A673 (cell line): ENCODE data around the gene ATP2A3. TPM values are rescaled to one million over a fixed set of nuclear protein-coding genes. Genes with fewer than 3 reads are reported as not detected.

Experiments
- BruUV-seq: library from RNA; stranded (reverse); fragments of 400-500 nt; replicated peaks from 2 replicates; lab custom pipeline; 2021; lab: Mats Ljungman, UMichigan
- CTCF ChIA-PET: fragments of 300-600 bp; sonication (Branson Sonifier 250); formaldehyde crosslinking; loops from one replicate; lab custom pipeline; 2022; ENCODE audit warnings: antibody characterized with exemption; lab: Charles Lee
- POLR2A ChIA-PET: fragments of 300-600 bp; sonication (Branson Sonifier 250); formaldehyde crosslinking; loops from one replicate; lab custom pipeline; 2022; ENCODE audit warnings: antibody characterized with exemption; ENCODE audit not compliant: low non-redundant PET; lab: Charles Lee
- DNase-seq: peaks from one replicate; pipeline ENCODE4 v3.0.0-alpha.2; 2015; ENCODE audit warnings: low spot score
- H3K27ac ChIP-seq: fragments of 200-600 bp; sonication (generic); 2 replicates; pipeline ENCODE4 v1.5.1; 2016; ENCODE audit warnings: mixed run types, low read depth, mild to moderate bottlenecking, mixed read lengths, antibody characterized with exemption, low read length; ENCODE audit not compliant: poor library complexity, severe bottlenecking
- H3K27me3 ChIP-seq: fragments of 200-600 bp; sonication (generic); replicated peaks from 2 replicates; pipeline ENCODE4 v1.6.1; 2017; ENCODE audit warnings: mixed run types, low read depth, mild to moderate bottlenecking, mixed read lengths, antibody characterized with exemption, low read length; ENCODE audit not compliant: insufficient read depth, poor library complexity
- H3K36me3 ChIP-seq: fragments of 200-600 bp; sonication (generic); 2 replicates; pipeline ENCODE4 v1.6.1; 2016; ENCODE audit warnings: mixed run types, mild to moderate bottlenecking, mixed read lengths, antibody characterized with exemption, low read length; ENCODE audit not compliant: insufficient read depth, poor library complexity, severe bottlenecking
- H3K4me1 ChIP-seq: fragments of 200-600 bp; sonication (generic); 2 replicates; pipeline ENCODE4 v1.6.1; 2017; ENCODE audit warnings: mixed run types, mild to moderate bottlenecking, mixed read lengths, antibody characterized with exemption, low read length; ENCODE audit not compliant: insufficient read depth, poor library complexity, severe bottlenecking
- H3K4me3 ChIP-seq: fragments of 200-600 bp; sonication (generic); 2 replicates; pipeline ENCODE4 v1.5.1; 2016; ENCODE audit warnings: low read depth, mixed run types, mild to moderate bottlenecking, mixed read lengths, low read length; ENCODE audit not compliant: poor library complexity, severe bottlenecking
- H3K9me3 ChIP-seq: fragments of 200-600 bp; sonication (generic); 2 replicates; pipeline ENCODE4 v1.6.1; 2016; ENCODE audit warnings: mixed run types, low read depth, mild to moderate bottlenecking, mixed read lengths, antibody characterized with exemption, low read length; ENCODE audit not compliant: poor library complexity, severe bottlenecking
- CTCF ChIP-seq: fragments of 300-800, 200-600 bp; sonication (generic); conservative IDR thresholded peaks from 2 replicates; pipeline ENCODE4 v1.5.1; 2017; ENCODE audit warnings: low read depth, mild to moderate bottlenecking, antibody characterized with exemption, low read length, moderate library complexity, mixed read lengths
- EZH2 ChIP-seq: fragments of 200-600 bp; sonication (generic); IDR thresholded peaks from 2 replicates; pipeline ENCODE4 v1.6.1; 2017; ENCODE audit warnings: borderline replicate concordance, low read depth, mild to moderate bottlenecking, mixed read lengths, antibody characterized with exemption, low read length; ENCODE audit not compliant: poor library complexity, severe bottlenecking
- intact Hi-C: fragments of 100-400 bp; cut with micrococcal nuclease; formaldehyde crosslinking; loops from one replicate; pipeline ENCODE4 v1.10.0; 2022; ENCODE audit not compliant: unreplicated experiment
- total RNA-seq: library from RNA; stranded (reverse); gene quantifications from 2 replicates; pipeline ENCODE4 v1.2.3, GENCODE V29; 2021

ATP2A3 gene
- total RNA-seq, 1 experiment from 2014 or later, result 0.17 TPM

- no peak for DNase-seq
- H3K4me3 ChIP-seq, result no peak overlapping the region
- H3K9me3 ChIP-seq, result peaks cover 7% of the 10 kb centered on the region
- intact Hi-C loops, result no loop called here
- ChIA-PET POLR2A (no interaction called here), CTCF (no interaction called here)
- no peaks in the 10 kb centered on the region for H3K27me3 ChIP-seq
- no peaks in the 10 kb centered on the region for H3K36me3 ChIP-seq
- no TSS peak for BruUV-seq
- TF ChIP-seq CTCF, result no peak
- no peaks in the 10 kb centered on the region for H3K4me1 ChIP-seq
- H3K27ac ChIP-seq, result no peak overlapping the region
Observed at GRCh38 chr17:3972931-3973330, 8.7 kb upstream of the ATP2A3 start.

GRCh38 chr17:3972281-3972731, 8.1 kb upstream of the ATP2A3 start:
- ChIA-PET POLR2A (no interaction called here), CTCF (no interaction called here)
- H3K4me3 ChIP-seq, result no peak overlapping the region
- TF ChIP-seq EZH2 (no peak), CTCF (no peak)
- intact Hi-C loops, result no loop called here
- no peaks in the 10 kb centered on the region for H3K36me3 ChIP-seq
- no peaks in the 10 kb centered on the region for H3K4me1 ChIP-seq
- no peaks in the 10 kb centered on the region for H3K27me3 ChIP-seq
- peaks cover 7% of the 10 kb centered on the region for H3K9me3 ChIP-seq
- no TSS peak for BruUV-seq
- H3K27ac ChIP-seq, result no peak overlapping the region
- DNase-seq, result no peak

GRCh38 chr17:3970668-3971067, 6.4 kb upstream of the ATP2A3 start:
- Histone ChIP-seq H3K36me3 (no peaks in the 10 kb centered on the region), H3K4me3 (no peak overlapping the region), H3K27ac (no peak overlapping the region), H3K4me1 (no peaks in the 10 kb centered on the region), H3K9me3 (peaks cover 7% of the 10 kb centered on the region), H3K27me3 (no peaks in the 10 kb centered on the region)
- TF ChIP-seq CTCF (no peak), EZH2 (no peak)
- DNase-seq, result no peak
- POLR2A ChIA-PET, result no interaction called here
- CTCF ChIA-PET, result no interaction called here
- BruUV-seq, result no TSS peak
- intact Hi-C loops, result no loop called here
